Measurements from ENCODE around the gene TMEM132C. TPM values are rescaled to one million over a fixed set of nuclear protein-coding genes. Genes with fewer than 3 reads are reported as not detected.
"Not testable (repeated sequence)": the region's sequence is repeated elsewhere in the genome, so short reads cannot be mapped to it uniquely, and the experiment has no call there.

The TMEM132C gene
- 10 to 100 TPM in 1 of 8 experiments, 1 to 10 TPM in 4, under 1 TPM in 2, not detected in 1; 0.21 to 21.1 (median 2.3) TPM for total RNA-seq

GRCh38 chr12:128267131-128267622, at the start of gene TMEM132C:
TSS of gene TMEM132C (plus strand) at chr12:128267170. CDS start at chr12:128267403, 233 bp downstream.
- ATAC-seq (replicated peaks in 6 of 8) = peak in 4 of 8 experiments; percentile 8 to 66 (median 38)
- Histone ChIP-seq H3K4me3 (peak within 1 kb of the TSS in 4 of 5 donors; percentile 27 to 89 (median 60)), H3K4me1 (replicated peaks in 1 of 2) (no peaks in the 10 kb centered on the region), H3K27ac (no peak within 1 kb of the TSS)
- in situ Hi-C loops (cut with MboI; ENCODE audit: low pct_unique_long_range_greater_than_20kb in 2 of 9, low sequenced_read_pairs in 9 of 9, unreplicated experiment in 9 of 9) = loop anchor here in 4 of 9 experiments (25.0 kb wide), 4 partner anchors 120 to 1645 kb away; partner anchors contain the start of genes TMEM132D (in 2 of the 4) and SLC15A4 (in 1 of the 4)
- WGBS, 10 experiments = no CpG with 5 or more reads among the region's 73 CpGs

- Histone ChIP-seq H3K27ac (no peak overlapping the region), H3K4me3 (no peak overlapping the region), H3K4me1 (replicated peaks in 1 of 2) (no peaks in the 10 kb centered on the region)
- 0 to 78% (median 48%) methylated on average over 1 to 6 of the region's 7 CpGs; no CpG with 5 or more reads in 2 of the 10 experiments for WGBS, 10 experiments
- no peak for ATAC-seq (replicated peaks in 6 of 8)
- in situ Hi-C loops (cut with MboI; ENCODE audit: low pct_unique_long_range_greater_than_20kb in 2 of 9, low sequenced_read_pairs in 9 of 9, unreplicated experiment in 9 of 9) = no loop called here
Observed at GRCh38 chr12:128224226-128224625, 42.7 kb upstream of the TMEM132C start.

- WGBS, 10 experiments = 0 to 93% (median 43%) methylated on average over 1 to 5 of the region's 6 CpGs; no CpG with 5 or more reads in 4 of the 10 experiments
- in situ Hi-C loops (cut with MboI; ENCODE audit: low pct_unique_long_range_greater_than_20kb in 2 of 9, low sequenced_read_pairs in 9 of 9, unreplicated experiment in 9 of 9) = no loop called here
- no peak for ATAC-seq (replicated peaks in 6 of 8)
- Histone ChIP-seq H3K4me1 (replicated peaks in 1 of 2) (no peaks in the 10 kb centered on the region), H3K27ac (no peak overlapping the region), H3K4me3 (no peak overlapping the region)
Observed at GRCh38 chr12:128228581-128228980, 38.4 kb upstream of the TMEM132C start.

- in situ Hi-C loops (cut with MboI; ENCODE audit: low pct_unique_long_range_greater_than_20kb in 2 of 9, low sequenced_read_pairs in 9 of 9, unreplicated experiment in 9 of 9) = no loop called here
- Histone ChIP-seq H3K4me1 (replicated peaks in 1 of 2) (no peaks in the 10 kb centered on the region), H3K27ac (no peak overlapping the region), H3K4me3 (no peak overlapping the region)
- ATAC-seq (replicated peaks in 6 of 8) = peak in 3 of 8 experiments; percentile 57 to 79 (median 59)
- 4 to 59% (median 18%) methylated on average over 2 to 5 of the region's 6 CpGs for WGBS, 10 experiments
Observed at GRCh38 chr12:128235635-128236417, 31.1 kb upstream of the TMEM132C start.

- Histone ChIP-seq H3K27ac (no peak overlapping the region), H3K4me1 (replicated peaks in 1 of 2) (no peaks in the 10 kb centered on the region), H3K4me3 (no peak overlapping the region)
- in situ Hi-C loops (cut with MboI; ENCODE audit: low pct_unique_long_range_greater_than_20kb in 2 of 9, low sequenced_read_pairs in 9 of 9, unreplicated experiment in 9 of 9) = no loop called here
- 0 to 50% (median 29%) methylated on average over 1 of the region's 1 CpG; no CpG with 5 or more reads in 4 of the 10 experiments for WGBS, 10 experiments
- ATAC-seq (replicated peaks in 6 of 8) = peak in 3 of 8 experiments; percentile 33 to 66 (median 49)
Observed at GRCh38 chr12:128236525-128236924, 30.4 kb upstream of the TMEM132C start.

- 0 to 82% (median 15%) methylated on average over 1 to 2 of the region's 2 CpGs; no CpG with 5 or more reads in 5 of the 10 experiments for WGBS, 10 experiments
- in situ Hi-C loops (cut with MboI; ENCODE audit: low pct_unique_long_range_greater_than_20kb in 2 of 9, low sequenced_read_pairs in 9 of 9, unreplicated experiment in 9 of 9) = no loop called here
- ATAC-seq (replicated peaks in 6 of 8) = no peak
- Histone ChIP-seq H3K4me1 (replicated peaks in 1 of 2) (no peaks in the 10 kb centered on the region), H3K27ac (no peak overlapping the region), H3K4me3 (no peak overlapping the region)
Observed at GRCh38 chr12:128240745-128241144, 26.2 kb upstream of the TMEM132C start.

GRCh38 chr12:128245121-128245520, 21.8 kb upstream of the TMEM132C start:
- WGBS, 10 experiments = 17 to 100% (median 59%) methylated on average over 1 to 2 of the region's 2 CpGs; no CpG with 5 or more reads in 2 of the 10 experiments
- no peak overlapping the region for H3K4me3 ChIP-seq
- no peak overlapping the region for H3K27ac ChIP-seq
- no peaks in the 10 kb centered on the region for H3K4me1 ChIP-seq (replicated peaks in 1 of 2)
- in situ Hi-C loops (cut with MboI; ENCODE audit: low pct_unique_long_range_greater_than_20kb in 2 of 9, low sequenced_read_pairs in 9 of 9, unreplicated experiment in 9 of 9) = no loop called here
- peak in 2 of 8 experiments; percentile 36 to 98 for ATAC-seq (replicated peaks in 6 of 8)

- peak in 1 of 8 experiments; percentile 46 for ATAC-seq (replicated peaks in 6 of 8)
- H3K4me3 ChIP-seq = no peak overlapping the region
- H3K27ac ChIP-seq = no peak overlapping the region
- in situ Hi-C loops (cut with MboI; ENCODE audit: low pct_unique_long_range_greater_than_20kb in 2 of 9, low sequenced_read_pairs in 9 of 9, unreplicated experiment in 9 of 9) = no loop called here
- no peaks in the 10 kb centered on the region for H3K4me1 ChIP-seq (replicated peaks in 1 of 2)
- 0 to 54% (median 28%) methylated on average over 1 to 7 of the region's 7 CpGs for WGBS, 10 experiments
Observed at GRCh38 chr12:128245905-128246304, 21.1 kb upstream of the TMEM132C start.

GRCh38 chr12:128250096-128250495, 16.9 kb upstream of the TMEM132C start:
- Histone ChIP-seq H3K4me3 (no peak overlapping the region), H3K27ac (no peak overlapping the region), H3K4me1 (replicated peaks in 1 of 2) (no peaks in the 10 kb centered on the region)
- no peak for ATAC-seq (replicated peaks in 6 of 8)
- 14 to 96% (median 35%) methylated on average over 1 to 8 of the region's 8 CpGs; no CpG with 5 or more reads in 3 of the 10 experiments for WGBS, 10 experiments
- in situ Hi-C loops (cut with MboI; ENCODE audit: low pct_unique_long_range_greater_than_20kb in 2 of 9, low sequenced_read_pairs in 9 of 9, unreplicated experiment in 9 of 9) = loop anchor here in 4 of 9 experiments (25.0 kb wide), 4 partner anchors 137 to 1662 kb away; partner anchors contain the start of genes TMEM132D (in 2 of the 4) and SLC15A4 (in 1 of the 4)

- in situ Hi-C loops (cut with MboI; ENCODE audit: low pct_unique_long_range_greater_than_20kb in 2 of 9, low sequenced_read_pairs in 9 of 9, unreplicated experiment in 9 of 9) = loop anchor here in 4 of 9 experiments (25.0 kb wide), 4 partner anchors 133 to 1658 kb away; partner anchors contain the start of genes TMEM132D (in 2 of the 4) and SLC15A4 (in 1 of the 4)
- H3K4me3 ChIP-seq; H3K27ac ChIP-seq; H3K4me1 ChIP-seq (replicated peaks in 1 of 2); ATAC-seq (replicated peaks in 6 of 8): not testable (repeated sequence)
Observed at GRCh38 chr12:128253829-128254228, 13.1 kb upstream of the TMEM132C start.

GRCh38 chr12:128258866-128259555, 8.0 kb upstream of the TMEM132C start:
- in situ Hi-C loops (cut with MboI; ENCODE audit: low pct_unique_long_range_greater_than_20kb in 2 of 9, low sequenced_read_pairs in 9 of 9, unreplicated experiment in 9 of 9) = loop anchor here in 4 of 9 experiments (25.0 kb wide), 4 partner anchors 128 to 1653 kb away; partner anchors contain the start of genes TMEM132D (in 2 of the 4) and SLC15A4 (in 1 of the 4)
- Histone ChIP-seq H3K27ac (no peak overlapping the region), H3K4me1 (replicated peaks in 1 of 2) (no peaks in the 10 kb centered on the region), H3K4me3 (no peak overlapping the region)
- 21 to 78% (median 41%) methylated on average over 1 to 9 of the region's 9 CpGs for WGBS, 10 experiments
- peak in 3 of 8 experiments; percentile 26 to 91 (median 77) for ATAC-seq (replicated peaks in 6 of 8)

- peak in 4 of 8 experiments; percentile 53 to 77 (median 62) for ATAC-seq (replicated peaks in 6 of 8)
- WGBS, 10 experiments = 0 to 36% (median 11%) methylated on average over 1 to 5 of the region's 5 CpGs
- in situ Hi-C loops (cut with MboI; ENCODE audit: low pct_unique_long_range_greater_than_20kb in 2 of 9, low sequenced_read_pairs in 9 of 9, unreplicated experiment in 9 of 9) = loop anchor here in 4 of 9 experiments (25.0 kb wide), 4 partner anchors 128 to 1653 kb away; partner anchors contain the start of genes TMEM132D (in 2 of the 4) and SLC15A4 (in 1 of the 4)
- Histone ChIP-seq H3K4me1 (replicated peaks in 1 of 2) (no peaks in the 10 kb centered on the region), H3K4me3 (no peak overlapping the region), H3K27ac (no peak overlapping the region)
Observed at GRCh38 chr12:128259556-128260070, 7.4 kb upstream of the TMEM132C start.
